ENCODE results near the gene NRP1.
"Not testable (repeated sequence)": the region's sequence is repeated elsewhere in the genome, so short reads cannot be mapped to it uniquely, and the experiment has no call there.

Gene NRP1

GRCh38 chr10:33334153-33334804 is at the start of gene NRP1:
NRP1 (minus strand) TSS chr10:33334667; CDS start chr10:33334382, 285 bp downstream.
- in situ Hi-C loops (cut with MboI; ENCODE audit: low sequenced_read_pairs), result loop anchor here (25.0 kb wide), 1 partner anchor 1303 kb away; no protein-coding TSS in a partner anchor

DNA sequence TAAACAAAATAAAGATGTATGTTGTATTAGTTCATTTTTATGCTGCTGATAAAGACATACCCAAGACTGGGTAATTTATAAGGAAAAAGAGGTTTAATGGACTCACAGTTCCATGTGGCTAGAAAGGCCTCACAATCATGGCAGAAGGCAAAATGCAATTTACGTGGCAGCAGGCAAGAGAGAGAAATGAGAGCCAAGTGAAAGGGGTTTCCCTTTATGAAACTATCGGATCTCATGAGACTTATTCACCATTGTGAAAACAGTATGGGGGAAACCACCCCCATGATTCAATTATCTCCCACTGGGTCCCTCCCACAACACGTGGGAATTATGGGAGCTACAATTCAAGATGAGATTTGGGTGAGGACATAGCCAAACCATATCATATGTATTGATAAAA is 49.7 kb upstream of the NRP1 start:
- in situ Hi-C loops (cut with MboI; ENCODE audit: low sequenced_read_pairs), result not testable (repeated sequence)

- in situ Hi-C loops (cut with MboI; ENCODE audit: low sequenced_read_pairs), result no loop called here
Observed at GRCh38 chr10:33382921-33383713, 48.6 kb upstream of the NRP1 start.

GRCh38 chr10:33382216-33382600 is 47.7 kb upstream of the NRP1 start:
- in situ Hi-C loops (cut with MboI; ENCODE audit: low sequenced_read_pairs), result no loop called here

- in situ Hi-C loops (cut with MboI; ENCODE audit: low sequenced_read_pairs), result no loop called here
Observed at GRCh38 chr10:33381451-33382215, 47.2 kb upstream of the NRP1 start.

GRCh38 chr10:33377658-33378025 is 43.2 kb upstream of the NRP1 start:
- in situ Hi-C loops (cut with MboI; ENCODE audit: low sequenced_read_pairs), result no loop called here

- in situ Hi-C loops (cut with MboI; ENCODE audit: low sequenced_read_pairs), result no loop called here
Observed at GRCh38 chr10:33376976-33377657, 42.6 kb upstream of the NRP1 start.

DNA sequence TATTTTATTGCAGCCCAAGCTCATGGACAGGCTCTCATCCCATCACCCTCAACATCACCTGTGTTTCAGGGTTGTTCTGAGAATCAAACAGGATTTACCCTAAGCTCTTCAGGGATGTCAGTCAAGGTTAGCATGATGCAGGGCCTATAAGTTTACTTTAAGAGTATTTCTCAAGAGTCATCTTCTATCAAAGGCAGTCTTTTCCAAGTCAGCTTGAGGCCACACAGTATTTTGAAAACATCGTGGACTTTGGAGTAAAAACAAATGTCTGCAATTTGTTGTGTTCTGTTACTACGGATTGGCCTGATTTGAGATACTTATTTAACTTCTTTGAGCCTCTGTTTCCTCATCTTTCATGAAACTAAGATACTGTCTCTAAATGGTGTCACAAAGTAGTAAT is 42.0 kb upstream of the NRP1 start:
- in situ Hi-C loops (cut with MboI; ENCODE audit: low sequenced_read_pairs), result no loop called here

DNA sequence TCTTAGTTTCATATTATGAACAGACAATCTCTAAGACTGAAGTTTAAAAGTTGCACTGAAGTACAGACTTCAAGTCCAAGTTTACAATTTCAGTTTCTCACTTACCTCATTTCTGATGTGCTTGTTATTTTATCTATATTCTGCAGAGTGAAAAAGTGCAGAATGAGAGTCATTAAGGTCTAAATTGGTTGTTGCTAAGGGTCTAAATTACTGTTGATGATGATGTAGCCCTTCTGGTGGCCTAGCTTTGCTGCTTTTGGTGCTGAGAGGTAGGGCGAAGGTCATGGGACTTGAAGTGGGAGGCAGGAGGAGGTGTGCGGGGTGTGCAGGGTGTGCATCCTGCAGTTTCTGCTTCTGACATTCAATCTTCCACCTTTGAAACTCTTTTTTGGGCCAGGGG is 38.8 kb upstream of the NRP1 start:
- in situ Hi-C loops (cut with MboI; ENCODE audit: low sequenced_read_pairs), result no loop called here

DNA sequence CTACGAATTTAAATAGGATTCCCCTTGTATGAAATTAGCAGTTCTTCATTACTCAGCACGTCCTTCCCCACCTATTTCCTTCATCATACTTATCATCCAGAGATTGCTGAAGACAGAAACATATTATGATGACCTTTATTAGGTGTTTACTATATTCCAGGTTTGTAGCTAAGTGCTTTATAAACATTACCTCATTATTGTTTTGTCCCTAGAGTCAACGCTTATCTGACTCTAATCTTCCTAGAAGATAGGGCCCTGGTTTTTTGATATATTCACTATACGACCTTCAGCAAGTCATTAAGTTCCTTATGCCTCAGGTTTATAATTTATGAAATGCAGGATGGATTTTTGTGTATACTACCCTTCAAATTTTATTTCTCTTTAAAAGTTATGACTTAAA is 36.8 kb upstream of the NRP1 start:
- in situ Hi-C loops (cut with MboI; ENCODE audit: low sequenced_read_pairs), result no loop called here

GRCh38 chr10:33370434-33370930 is 36.0 kb upstream of the NRP1 start:
- in situ Hi-C loops (cut with MboI; ENCODE audit: low sequenced_read_pairs), result no loop called here

- in situ Hi-C loops (cut with MboI; ENCODE audit: low sequenced_read_pairs), result no loop called here
Observed at GRCh38 chr10:33368086-33368485, 33.6 kb upstream of the NRP1 start.

- in situ Hi-C loops (cut with MboI; ENCODE audit: low sequenced_read_pairs), result no loop called here
Observed at GRCh38 chr10:33365871-33366411, 31.5 kb upstream of the NRP1 start.

- in situ Hi-C loops (cut with MboI; ENCODE audit: low sequenced_read_pairs), result no loop called here
Observed at GRCh38 chr10:33365301-33365700, 30.8 kb upstream of the NRP1 start.

DNA sequence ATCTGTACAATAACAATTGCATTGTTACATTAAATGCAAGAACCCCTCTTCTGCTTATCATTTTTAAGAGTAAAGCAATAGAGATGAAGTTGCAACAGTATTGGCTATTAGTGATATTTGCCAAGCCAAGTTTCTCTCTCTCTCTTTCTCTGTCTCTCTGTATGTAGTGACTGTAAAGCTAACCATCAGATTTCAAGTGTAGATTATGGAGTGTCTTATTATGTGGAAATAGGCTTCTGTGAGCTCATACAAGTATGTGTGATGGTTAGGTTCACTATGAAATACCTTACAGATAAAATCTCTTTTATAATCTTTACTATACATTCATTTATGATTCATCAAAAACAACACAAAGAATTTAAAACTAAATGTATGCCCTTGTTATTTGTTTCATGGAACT is 28.6 kb upstream of the NRP1 start:
- in situ Hi-C loops (cut with MboI; ENCODE audit: low sequenced_read_pairs), result no loop called here

- in situ Hi-C loops (cut with MboI; ENCODE audit: low sequenced_read_pairs), result no loop called here
Observed at GRCh38 chr10:33358016-33358415, 23.5 kb upstream of the NRP1 start.

- in situ Hi-C loops (cut with MboI; ENCODE audit: low sequenced_read_pairs), result no loop called here
Observed at GRCh38 chr10:33355274-33355673, 20.8 kb upstream of the NRP1 start.

- in situ Hi-C loops (cut with MboI; ENCODE audit: low sequenced_read_pairs), result no loop called here
Observed at GRCh38 chr10:33353853-33354252, 19.4 kb upstream of the NRP1 start.

DNA sequence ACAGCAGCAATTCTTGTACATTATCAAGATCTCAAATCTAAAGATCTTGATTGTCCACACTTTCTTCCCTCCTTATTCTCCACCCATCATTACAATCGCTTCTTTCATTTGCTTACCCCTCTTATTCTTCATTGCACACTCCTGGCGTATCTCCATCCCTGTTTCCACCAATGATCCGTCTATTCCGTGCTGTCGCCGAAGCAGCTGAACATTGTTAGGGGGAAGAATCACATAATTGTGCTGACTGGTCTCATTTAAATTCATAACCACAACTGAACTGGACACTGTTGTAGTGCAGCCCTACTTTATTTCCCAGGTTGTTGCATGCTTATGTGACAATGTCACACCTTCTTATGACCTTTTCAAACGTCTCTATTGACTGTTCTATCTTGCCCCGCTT is 18.9 kb upstream of the NRP1 start:
- in situ Hi-C loops (cut with MboI; ENCODE audit: low sequenced_read_pairs), result no loop called here

- in situ Hi-C loops (cut with MboI; ENCODE audit: low sequenced_read_pairs), result no loop called here
Observed at GRCh38 chr10:33352615-33353014, 18.1 kb upstream of the NRP1 start.

DNA sequence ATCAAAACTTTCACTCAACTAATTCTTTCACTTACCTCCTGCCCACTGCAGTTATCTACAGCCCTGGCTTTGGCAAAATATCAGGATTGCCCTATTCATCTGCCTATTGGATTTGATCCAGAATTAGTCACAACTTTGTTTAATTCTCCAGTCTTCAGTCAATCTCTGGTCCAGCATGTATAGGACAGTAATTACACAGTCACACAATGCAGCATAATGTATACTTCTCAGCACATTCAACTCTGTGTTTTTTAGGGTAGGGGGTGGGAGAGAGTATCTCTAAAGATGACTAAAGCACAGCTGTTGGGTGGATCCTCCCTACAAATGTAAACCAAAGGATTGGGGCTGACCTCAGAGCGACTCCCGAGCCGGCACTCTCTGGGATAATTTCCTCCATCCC is 17.7 kb upstream of the NRP1 start:
- in situ Hi-C loops (cut with MboI; ENCODE audit: low sequenced_read_pairs), result no loop called here

Measured in HL-60/S4 treated with retinoic acid at 250 ng/mL for 4 days and 3 days (cell line).